ENCODE data around the gene RSU1. TPM values are rescaled to one million over a fixed set of nuclear protein-coding genes. Genes with fewer than 3 reads are reported as not detected.

Gene RSU1
- total RNA-seq, 2 donors from 2014 or later = 21.4 to 28.3 TPM

GRCh38 chr10:16853201-16853600 is 36.0 kb upstream of the RSU1 start:
- no peak for DNase-seq
- Histone ChIP-seq H3K4me1 (no peaks in the 10 kb centered on the region), H3K27ac (no peak overlapping the region), H3K4me3 (no peak overlapping the region), H3K9me3 (no peaks in the 10 kb centered on the region), H3K27me3 (no peaks in the 10 kb centered on the region), H3K36me3 (replicated peaks in 1 of 2; ENCODE audit: insufficient read depth in 1 of 2, low read depth in 2 of 2) (no peaks in the 10 kb centered on the region)
- no peak for ATAC-seq
- peak in 3 of 7 experiments; percentile 3 to 21 (median 4) for TF ChIP-seq CTCF (IDR thresholded peaks at IDR 0.05)
- no peak for TF ChIP-seq POLR2A (IDR thresholded peaks at IDR 0.05)
- intact Hi-C loops (cut with DNase I) = no loop called here
- 51 to 52% methylated on average over 4 of the region's 4 CpGs for WGBS, 2 donors

- Histone ChIP-seq H3K27ac (no peak overlapping the region), H3K4me3 (no peak overlapping the region), H3K9me3 (no peaks in the 10 kb centered on the region), H3K36me3 (replicated peaks in 1 of 2; ENCODE audit: insufficient read depth in 1 of 2, low read depth in 2 of 2) (no peaks in the 10 kb centered on the region), H3K27me3 (no peaks in the 10 kb centered on the region), H3K4me1 (no peaks in the 10 kb centered on the region)
- ATAC-seq = no peak
- DNase-seq = no peak
- TF ChIP-seq CTCF (IDR thresholded peaks at IDR 0.05) (no peak), POLR2A (IDR thresholded peaks at IDR 0.05) (no peak)
- intact Hi-C loops (cut with DNase I) = no loop called here
- 24 to 34% methylated on average over 2 of the region's 2 CpGs for WGBS, 2 donors
Measured at GRCh38 chr10:16852624-16853023, 35.4 kb upstream of the RSU1 start.

- ATAC-seq = no peak
- intact Hi-C loops (cut with DNase I) = loop anchor here (5.0 kb wide), 1 partner anchor 409 kb away; no protein-coding TSS in a partner anchor
- TF ChIP-seq POLR2A (IDR thresholded peaks at IDR 0.05) (no peak), CTCF (IDR thresholded peaks at IDR 0.05) (no peak)
Measured at GRCh38 chr10:16848562-16849154, 31.4 kb upstream of the RSU1 start.

GRCh38 chr10:16847644-16848043 is 30.4 kb upstream of the RSU1 start:
- no peaks in the 10 kb centered on the region for H3K27me3 ChIP-seq
- no peaks in the 10 kb centered on the region for H3K36me3 ChIP-seq (replicated peaks in 1 of 2; ENCODE audit: insufficient read depth in 1 of 2, low read depth in 2 of 2)
- intact Hi-C loops (cut with DNase I) = loop anchor here (5.0 kb wide), 1 partner anchor 410 kb away; no protein-coding TSS in a partner anchor
- H3K4me3 ChIP-seq = no peak overlapping the region
- DNase-seq (no peak), ATAC-seq (no peak)
- 75 to 81% methylated on average over 6 of the region's 6 CpGs for WGBS, 2 donors
- H3K27ac ChIP-seq = no peak overlapping the region
- H3K9me3 ChIP-seq = no peaks in the 10 kb centered on the region
- no peaks in the 10 kb centered on the region for H3K4me1 ChIP-seq
- no peak for TF ChIP-seq POLR2A (IDR thresholded peaks at IDR 0.05)

More at GRCh38 chr10:16848562-16849154, 31.4 kb upstream of the RSU1 start:
- DNase-seq = no peak
- Histone ChIP-seq H3K27me3 (no peaks in the 10 kb centered on the region), H3K27ac (no peak overlapping the region), H3K4me3 (no peak overlapping the region), H3K4me1 (no peaks in the 10 kb centered on the region), H3K9me3 (no peaks in the 10 kb centered on the region), H3K36me3 (replicated peaks in 1 of 2; ENCODE audit: insufficient read depth in 1 of 2, low read depth in 2 of 2) (no peaks in the 10 kb centered on the region)
- WGBS, 2 donors = 83 to 86% methylated on average over 10 of the region's 10 CpGs

GRCh38 chr10:16845248-16845647 is 28.0 kb upstream of the RSU1 start:
- no peak for TF ChIP-seq CTCF (IDR thresholded peaks at IDR 0.05)
- TF ChIP-seq POLR2A (IDR thresholded peaks at IDR 0.05) = no peak
- ATAC-seq = no peak
- no peaks in the 10 kb centered on the region for H3K27me3 ChIP-seq
- H3K4me3 ChIP-seq = no peak overlapping the region
- no peaks in the 10 kb centered on the region for H3K4me1 ChIP-seq
- no peak for DNase-seq
- no peaks in the 10 kb centered on the region for H3K36me3 ChIP-seq (replicated peaks in 1 of 2; ENCODE audit: insufficient read depth in 1 of 2, low read depth in 2 of 2)
- no peak overlapping the region for H3K27ac ChIP-seq
- no peaks in the 10 kb centered on the region for H3K9me3 ChIP-seq
- intact Hi-C loops (cut with DNase I) = loop anchor here (5.0 kb wide), 1 partner anchor 412 kb away; no protein-coding TSS in a partner anchor
